Measurements from ENCODE around the gene RPL5. TPM values are rescaled to one million over a fixed set of nuclear protein-coding genes. Genes with fewer than 3 reads are reported as not detected.

Gene RPL5
- total and polyA plus RNA-seq, 9 of the 15 experiments (the other 6 are each of a cell fraction or from before 2014, with no cell fraction given), result 1,467 to 4,252 (median 2,454) TPM

DNA sequence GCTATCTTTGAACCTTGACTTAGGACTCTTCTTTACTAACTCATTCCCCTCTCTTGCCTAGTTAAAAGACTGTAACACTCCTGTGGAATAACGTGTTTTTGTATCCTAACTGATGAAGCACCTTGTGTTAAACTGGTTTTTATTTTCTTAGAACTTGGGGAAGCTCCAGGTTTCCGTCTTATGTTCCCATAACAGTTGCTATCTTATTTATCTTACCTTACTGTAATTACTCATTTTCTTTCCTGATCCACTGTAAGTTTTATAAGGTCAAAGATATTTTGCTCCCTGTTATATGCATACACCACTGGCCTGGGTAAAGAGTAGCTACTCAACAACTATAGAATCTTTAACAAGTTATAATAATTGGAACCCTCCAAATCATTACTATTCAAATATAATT lies 43.1 kb downstream of the RPL5 start:
- 29% methylated on average over 2 of the region's 2 CpGs for WGBS (ENCODE audit: insufficient coverage, low coverage, missing lambda C conversion rate)
- ATAC-seq (no peak), DNase-seq (ENCODE audit: extremely low read depth in 1 of 4, low spot score in 3 of 4) (no peak), FAIRE-seq (no peak)
- no peaks in the 10 kb centered on the region for H3K9me1 ChIP-seq (ENCODE audit: control insufficient read depth, insufficient read depth, low read length)
- CTCF ChIA-PET (ENCODE audit: low intra/inter-chr PET ratio), result no interaction called here
- peaks cover 0 to 4% of the 10 kb centered on the region in 2 experiments; a peak in 1 of 5 replicates for H3K4me1 ChIP-seq (replicated peaks in 1 of 2; ENCODE audit: control insufficient read depth in 2 of 2, insufficient read depth in 2 of 2, low read length in 2 of 2)
- in situ Hi-C loops (cut with MboI) (loop anchor here (25.0 kb wide), 1 partner anchor 987 kb away; no protein-coding TSS in a partner anchor), intact Hi-C loops (cut with micrococcal nuclease) (no loop called here)
- H3K9ac ChIP-seq (ENCODE audit: insufficient read depth in 1 of 2, low read depth in 2 of 2, low read length in 2 of 2), result no peak overlapping the region
- no peak overlapping the region for H3K4me3 ChIP-seq
- H2AFZ ChIP-seq (ENCODE audit: low read depth, low read length), result no peak overlapping the region
- H3K27ac ChIP-seq (ENCODE audit: extremely low read depth, low read depth, low read length), result no peak overlapping the region
- no peak overlapping the region for H3K4me2 ChIP-seq (ENCODE audit: insufficient read depth, low read length)
- H3K36me3 ChIP-seq (ENCODE audit: control insufficient read depth, insufficient read depth, low read length), result no peaks in the 10 kb centered on the region
- no peaks in the 10 kb centered on the region for H3K79me2 ChIP-seq (ENCODE audit: control insufficient read depth, insufficient read depth, low read length)
- no TSS peak for BruUV-seq (replicated peaks)
- H3K27me3 ChIP-seq (ENCODE audit: control insufficient read depth in 2 of 2, insufficient read depth in 2 of 2, low read length in 2 of 2), result no peaks in the 10 kb centered on the region
- POLR2A ChIA-PET, result no interaction called here
- no peak for TF ChIP-seq CEBPZ (IDR thresholded peaks at IDR 0.05; ENCODE audit: borderline replicate concordance, low read depth, low read length)
- TF ChIP-seq, protein P1, sequence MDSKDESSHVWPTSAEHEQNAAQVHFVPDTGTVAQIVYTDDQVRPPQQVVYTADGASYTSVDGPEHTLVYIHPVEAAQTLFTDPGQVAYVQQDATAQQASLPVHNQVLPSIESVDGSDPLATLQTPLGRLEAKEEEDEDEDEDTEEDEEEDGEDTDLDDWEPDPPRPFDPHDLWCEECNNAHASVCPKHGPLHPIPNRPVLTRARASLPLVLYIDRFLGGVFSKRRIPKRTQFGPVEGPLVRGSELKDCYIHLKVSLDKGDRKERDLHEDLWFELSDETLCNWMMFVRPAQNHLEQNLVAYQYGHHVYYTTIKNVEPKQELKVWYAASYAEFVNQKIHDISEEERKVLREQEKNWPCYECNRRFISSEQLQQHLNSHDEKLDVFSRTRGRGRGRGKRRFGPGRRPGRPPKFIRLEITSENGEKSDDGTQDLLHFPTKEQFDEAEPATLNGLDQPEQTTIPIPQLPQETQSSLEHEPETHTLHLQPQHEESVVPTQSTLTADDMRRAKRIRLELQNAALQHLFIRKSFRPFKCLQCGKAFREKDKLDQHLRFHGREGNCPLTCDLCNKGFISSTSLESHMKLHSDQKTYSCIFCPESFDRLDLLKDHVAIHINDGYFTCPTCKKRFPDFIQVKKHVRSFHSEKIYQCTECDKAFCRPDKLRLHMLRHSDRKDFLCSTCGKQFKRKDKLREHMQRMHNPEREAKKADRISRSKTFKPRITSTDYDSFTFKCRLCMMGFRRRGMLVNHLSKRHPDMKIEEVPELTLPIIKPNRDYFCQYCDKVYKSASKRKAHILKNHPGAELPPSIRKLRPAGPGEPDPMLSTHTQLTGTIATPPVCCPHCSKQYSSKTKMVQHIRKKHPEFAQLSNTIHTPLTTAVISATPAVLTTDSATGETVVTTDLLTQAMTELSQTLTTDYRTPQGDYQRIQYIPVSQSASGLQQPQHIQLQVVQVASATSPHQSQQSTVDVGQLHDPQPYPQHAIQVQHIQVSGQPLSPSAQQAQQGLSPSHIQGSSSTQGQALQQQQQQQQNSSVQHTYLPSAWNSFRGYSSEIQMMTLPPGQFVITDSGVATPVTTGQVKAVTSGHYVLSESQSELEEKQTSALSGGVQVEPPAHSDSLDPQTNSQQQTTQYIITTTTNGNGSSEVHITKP (IDR thresholded peaks at IDR 0.05; ENCODE audit: partially characterized antibody), result no peak
- TF ChIP-seq ZNF695 (CRISPR knock-in tag; IDR thresholded peaks at IDR 0.05), result no peak
- TF ChIP-seq HLTF (IDR thresholded peaks at IDR 0.05), result no peak
- no peak for TF ChIP-seq CCNT2 (IDR thresholded peaks at IDR 0.05; ENCODE audit: borderline replicate concordance, extremely low read depth, insufficient read length, low read depth, low read length)
- TF ChIP-seq ID3 (CRISPR knock-in tag; IDR thresholded peaks at IDR 0.05), result no peak
- no peak for TF ChIP-seq ID3 (tag; IDR thresholded peaks at IDR 0.05)
- TF ChIP-seq ZNF239 (CRISPR knock-in tag; IDR thresholded peaks at IDR 0.05), result no peak
- TF ChIP-seq RB1 (IDR thresholded peaks at IDR 0.05; ENCODE audit: low read depth), result no peak
- TF ChIP-seq ZNF764 (CRISPR knock-in tag; IDR thresholded peaks at IDR 0.05; ENCODE audit: low read depth), result no peak
- no peak for TF ChIP-seq ZNF384 (IDR thresholded peaks at IDR 0.05; ENCODE audit: low read depth, low read length)
- no peak for TF ChIP-seq ZFP30 (CRISPR knock-in tag; IDR thresholded peaks at IDR 0.05; ENCODE audit: borderline replicate concordance)
- no peak for TF ChIP-seq ATF6 (CRISPR knock-in tag; IDR thresholded peaks at IDR 0.05)
- H4K20me1 ChIP-seq (replicated peaks; ENCODE audit: control insufficient read depth, insufficient read depth, low read length), result no peaks in the 10 kb centered on the region
- no peaks in the 10 kb centered on the region for H3K9me3 ChIP-seq (replicated peaks; ENCODE audit: control insufficient read depth, insufficient read depth, low read depth, low read length)

All from K562 (cell line).